ENCODE results near the gene LAG3.

The LAG3 gene

DNA sequence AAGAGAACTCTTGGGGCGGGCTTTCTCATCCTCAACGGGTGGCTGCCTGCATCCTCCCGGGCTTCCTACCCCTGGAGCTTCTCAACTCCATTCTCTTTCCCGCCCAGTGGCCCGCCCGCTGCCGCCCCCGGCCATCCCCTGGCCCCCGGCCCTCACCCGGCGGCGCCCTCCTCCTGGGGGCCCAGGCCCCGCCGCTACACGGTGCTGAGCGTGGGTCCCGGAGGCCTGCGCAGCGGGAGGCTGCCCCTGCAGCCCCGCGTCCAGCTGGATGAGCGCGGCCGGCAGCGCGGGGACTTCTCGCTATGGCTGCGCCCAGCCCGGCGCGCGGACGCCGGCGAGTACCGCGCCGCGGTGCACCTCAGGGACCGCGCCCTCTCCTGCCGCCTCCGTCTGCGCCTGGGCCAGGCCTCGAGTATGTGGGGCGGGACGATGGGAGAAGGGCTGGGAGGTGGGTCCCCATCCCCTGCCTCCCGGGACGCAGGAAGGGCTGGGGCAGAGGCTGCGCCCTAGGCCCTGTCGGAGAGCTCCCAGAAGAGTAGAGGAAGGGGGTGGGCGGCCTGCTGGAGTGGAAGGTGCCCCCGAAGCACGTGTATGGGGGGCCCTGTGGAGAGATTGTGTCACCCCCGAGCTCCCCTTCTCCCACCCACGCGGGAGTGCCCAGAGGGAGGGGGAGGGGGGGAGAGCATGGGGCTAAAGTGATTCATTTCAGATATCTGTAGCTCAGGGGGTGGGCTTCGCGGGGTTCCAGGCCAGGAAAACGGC is 1.5 kb downstream of the LAG3 start:
- no peak for TF ChIP-seq ZNF274 (IDR thresholded peaks at IDR 0.05; ENCODE audit: low read depth, low read length)
- H3K4me3 ChIP-seq (ENCODE audit: low read length) = no peak overlapping the region

DNA sequence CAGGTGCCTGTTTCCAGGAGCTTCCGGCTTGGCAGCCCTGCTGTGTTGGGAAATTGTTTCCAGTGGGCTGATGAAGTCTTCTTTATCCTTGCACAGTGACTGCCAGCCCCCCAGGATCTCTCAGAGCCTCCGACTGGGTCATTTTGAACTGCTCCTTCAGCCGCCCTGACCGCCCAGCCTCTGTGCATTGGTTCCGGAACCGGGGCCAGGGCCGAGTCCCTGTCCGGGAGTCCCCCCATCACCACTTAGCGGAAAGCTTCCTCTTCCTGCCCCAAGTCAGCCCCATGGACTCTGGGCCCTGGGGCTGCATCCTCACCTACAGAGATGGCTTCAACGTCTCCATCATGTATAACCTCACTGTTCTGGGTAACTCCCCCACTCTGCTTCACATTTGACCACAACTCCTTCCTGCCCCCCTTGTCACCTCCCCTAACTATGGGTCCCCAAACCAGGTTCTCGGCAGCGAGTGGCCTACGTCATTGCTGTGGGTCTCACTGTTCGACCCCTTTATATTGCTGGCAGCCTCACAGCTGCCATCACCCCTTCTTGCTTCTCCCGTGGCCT is 2.3 kb downstream of the LAG3 start:
- no peak overlapping the region for H3K4me3 ChIP-seq (ENCODE audit: low read length)
- TF ChIP-seq ZNF274 (IDR thresholded peaks at IDR 0.05; ENCODE audit: low read depth, low read length) = no peak

DNA sequence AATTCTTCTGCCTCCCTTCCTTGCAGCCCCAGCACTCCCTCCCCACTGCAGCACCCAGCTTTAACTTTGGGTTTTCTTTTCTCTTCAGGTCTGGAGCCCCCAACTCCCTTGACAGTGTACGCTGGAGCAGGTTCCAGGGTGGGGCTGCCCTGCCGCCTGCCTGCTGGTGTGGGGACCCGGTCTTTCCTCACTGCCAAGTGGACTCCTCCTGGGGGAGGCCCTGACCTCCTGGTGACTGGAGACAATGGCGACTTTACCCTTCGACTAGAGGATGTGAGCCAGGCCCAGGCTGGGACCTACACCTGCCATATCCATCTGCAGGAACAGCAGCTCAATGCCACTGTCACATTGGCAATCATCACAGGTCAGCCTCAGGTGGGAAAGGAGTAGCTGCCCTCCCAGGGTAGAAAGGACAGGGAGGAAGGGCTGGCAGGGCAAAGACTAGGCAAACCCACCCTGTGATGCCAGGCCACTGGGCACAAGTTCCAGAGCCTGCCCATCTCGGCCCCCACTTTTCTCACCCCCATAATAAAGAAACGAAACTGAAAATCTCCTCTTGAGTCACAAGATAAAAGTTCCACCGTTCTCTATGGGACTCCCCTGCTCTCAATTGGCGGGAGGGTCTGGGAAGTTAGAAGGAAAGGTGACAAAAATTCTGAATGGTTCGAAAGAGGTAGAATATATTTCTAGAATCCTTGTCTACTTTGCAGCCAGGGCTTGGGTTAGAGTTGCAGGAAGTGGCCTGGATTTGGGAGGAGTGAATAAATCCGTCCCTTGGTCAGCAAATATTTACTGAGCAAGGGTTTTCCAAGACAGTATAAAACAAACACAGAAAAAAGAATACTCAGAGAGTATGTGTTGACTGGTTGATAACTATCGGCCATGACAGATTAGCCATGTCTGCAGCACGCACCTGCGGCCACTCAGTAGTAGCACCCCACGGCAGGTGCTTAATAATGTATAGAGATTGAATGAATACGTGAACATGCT is 3.2 kb downstream of the LAG3 start:
- TF ChIP-seq ZNF274 (IDR thresholded peaks at IDR 0.05; ENCODE audit: low read depth, low read length) = no peak

DNA sequence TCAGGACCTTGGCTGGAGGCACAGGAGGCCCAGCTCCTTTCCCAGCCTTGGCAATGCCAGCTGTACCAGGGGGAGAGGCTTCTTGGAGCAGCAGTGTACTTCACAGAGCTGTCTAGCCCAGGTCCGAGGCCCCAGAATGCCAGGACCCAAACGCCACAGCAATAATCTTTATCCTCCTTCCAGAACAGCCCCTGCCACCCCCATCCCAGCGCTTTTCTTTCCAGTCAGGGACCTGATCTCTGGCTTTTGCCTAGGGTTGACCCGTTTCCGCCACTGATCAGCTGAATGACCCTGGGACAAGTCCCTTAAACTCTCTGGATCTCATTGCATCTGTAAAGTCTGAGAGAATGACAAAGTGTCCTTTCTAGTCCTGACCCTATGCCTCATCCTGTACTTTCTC is 5.1 kb downstream of the LAG3 start:
- no peak for TF ChIP-seq ZNF274 (IDR thresholded peaks at IDR 0.05; ENCODE audit: low read depth, low read length)
- H3K4me3 ChIP-seq (ENCODE audit: low read length) = no peak overlapping the region

More for the DNA sequence above, 3.2 kb downstream of the LAG3 start:
- H3K4me3 ChIP-seq (ENCODE audit: low read length) = no peak overlapping the region

DNA sequence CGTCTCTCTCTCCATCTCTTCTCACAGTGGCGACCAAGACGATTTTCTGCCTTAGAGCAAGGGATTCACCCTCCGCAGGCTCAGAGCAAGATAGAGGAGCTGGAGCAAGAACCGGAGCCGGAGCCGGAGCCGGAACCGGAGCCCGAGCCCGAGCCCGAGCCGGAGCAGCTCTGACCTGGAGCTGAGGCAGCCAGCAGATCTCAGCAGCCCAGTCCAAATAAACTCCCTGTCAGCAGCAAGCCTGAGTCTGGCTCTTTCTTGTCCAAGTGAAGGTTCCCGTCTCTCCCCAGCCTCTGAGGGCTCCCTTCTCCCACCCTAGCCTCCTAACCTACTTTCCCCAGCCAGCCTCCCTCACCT is 5.9 kb downstream of the LAG3 start:
- H3K4me3 ChIP-seq (ENCODE audit: low read length) = peak overlapping the region; percentile 2; the same call in 1 of the 2 replicates
- no peak for TF ChIP-seq ZNF274 (IDR thresholded peaks at IDR 0.05; ENCODE audit: low read depth, low read length)

DNA sequence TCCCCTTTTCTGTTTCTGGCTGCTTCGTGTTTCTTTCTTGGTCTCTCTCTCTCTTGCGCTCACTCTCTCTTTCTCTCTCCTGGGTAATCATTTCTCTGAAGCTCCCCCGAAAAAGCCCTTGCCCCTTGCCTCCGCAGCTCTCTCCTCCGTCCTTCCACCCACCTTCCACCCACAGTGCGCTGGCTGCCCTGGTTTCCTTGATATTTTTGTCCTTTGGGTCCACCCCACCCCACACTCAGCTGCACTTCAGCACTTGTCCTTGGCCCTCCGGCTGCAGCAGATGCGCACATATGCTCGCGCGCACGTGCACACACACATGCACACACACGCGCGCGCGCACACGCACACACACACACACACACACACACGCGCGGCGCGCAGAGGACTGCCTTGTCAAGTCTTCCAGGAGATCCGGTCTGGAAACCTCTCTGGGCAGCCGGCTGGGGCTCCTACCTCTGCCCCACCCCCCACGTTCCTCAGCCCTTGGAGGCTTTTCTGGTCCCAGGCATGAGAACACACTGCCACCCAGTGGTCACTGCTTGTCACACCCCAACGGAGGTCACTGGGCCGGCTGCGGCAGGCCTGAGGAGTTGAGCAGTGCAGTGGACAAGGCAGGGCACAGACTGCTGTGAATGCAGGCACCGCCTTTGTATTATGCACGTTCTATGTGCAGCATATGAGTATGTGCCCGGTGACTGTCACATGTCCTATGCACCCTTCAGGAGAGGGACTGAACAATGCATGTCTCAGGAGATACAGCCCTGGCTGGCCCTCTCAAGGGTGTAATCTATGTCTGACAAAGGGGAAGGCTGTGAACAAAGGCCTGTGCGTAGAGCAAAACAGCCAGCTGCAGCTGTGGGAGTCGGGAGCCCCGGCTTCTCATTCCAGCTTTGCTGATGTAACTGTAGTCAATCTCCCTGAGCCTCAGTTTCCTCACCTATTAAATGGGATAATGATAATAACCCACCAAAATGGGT is 6.5 kb downstream of the LAG3 start:
- peak overlapping the region; percentile 2; the same call in 1 of the 2 replicates for H3K4me3 ChIP-seq (ENCODE audit: low read length)

DNA sequence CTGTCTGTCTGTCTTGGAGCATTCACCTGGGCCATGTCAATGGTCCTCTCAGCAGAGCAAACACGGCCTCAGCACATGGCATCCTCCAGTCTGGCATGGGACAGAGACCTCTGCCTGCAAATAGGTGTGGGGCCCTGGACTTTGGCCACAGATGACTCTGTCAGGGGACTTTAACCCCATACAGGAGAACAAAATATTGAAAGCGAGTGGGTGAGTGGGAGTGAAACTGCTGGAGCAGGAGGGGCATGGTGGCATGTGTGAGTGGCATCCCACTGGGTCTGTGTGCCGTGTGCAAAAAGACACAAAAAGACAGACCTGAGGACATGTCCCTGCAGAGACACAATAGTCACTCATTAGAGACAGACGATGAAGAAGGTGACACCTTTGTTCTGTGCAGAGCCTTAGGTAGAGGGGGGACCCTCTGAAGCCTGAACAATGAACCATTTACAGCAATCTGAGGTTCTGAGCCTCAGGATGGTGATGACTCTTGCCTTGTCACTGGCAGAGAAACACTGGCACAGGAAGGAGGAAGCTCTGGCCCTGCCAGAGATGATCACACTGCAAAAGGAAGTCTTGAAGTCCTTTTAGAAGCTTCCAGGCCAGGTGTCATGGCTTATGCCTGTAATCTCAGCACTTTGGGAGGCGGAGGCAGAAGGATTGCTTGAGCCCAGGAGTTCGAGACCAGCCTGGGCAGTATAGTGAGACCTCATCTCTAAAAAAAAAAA is 7.5 kb downstream of the LAG3 start:
- TF ChIP-seq ZNF274 (IDR thresholded peaks at IDR 0.05; ENCODE audit: low read depth, low read length) = no peak
- no peak overlapping the region for H3K4me3 ChIP-seq (ENCODE audit: low read length)

More for the DNA sequence above, 6.5 kb downstream of the LAG3 start:
- no peak for TF ChIP-seq ZNF274 (IDR thresholded peaks at IDR 0.05; ENCODE audit: low read depth, low read length)

DNA sequence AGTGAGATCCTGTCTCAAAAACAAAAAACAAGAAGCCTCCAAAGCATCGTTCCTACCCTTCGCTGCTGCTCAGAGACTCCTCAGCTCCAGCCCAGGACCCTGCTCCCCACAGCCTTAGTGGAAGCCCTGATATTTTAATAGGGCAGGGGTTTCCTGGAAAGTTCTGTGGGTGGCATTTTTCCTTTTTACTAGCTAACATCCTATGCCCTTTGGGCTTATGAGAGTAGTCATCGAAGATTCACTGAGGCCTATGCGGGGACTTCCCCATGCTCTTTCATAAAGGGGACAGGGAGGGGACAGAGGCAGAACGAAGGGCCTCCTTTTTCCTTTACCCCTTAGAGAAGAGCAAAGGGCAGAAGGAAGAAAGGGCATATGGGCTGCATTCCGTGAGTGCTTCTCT is 8.3 kb downstream of the LAG3 start:
- no peak for TF ChIP-seq ZNF274 (IDR thresholded peaks at IDR 0.05; ENCODE audit: low read depth, low read length)
- no peak overlapping the region for H3K4me3 ChIP-seq (ENCODE audit: low read length)

DNA sequence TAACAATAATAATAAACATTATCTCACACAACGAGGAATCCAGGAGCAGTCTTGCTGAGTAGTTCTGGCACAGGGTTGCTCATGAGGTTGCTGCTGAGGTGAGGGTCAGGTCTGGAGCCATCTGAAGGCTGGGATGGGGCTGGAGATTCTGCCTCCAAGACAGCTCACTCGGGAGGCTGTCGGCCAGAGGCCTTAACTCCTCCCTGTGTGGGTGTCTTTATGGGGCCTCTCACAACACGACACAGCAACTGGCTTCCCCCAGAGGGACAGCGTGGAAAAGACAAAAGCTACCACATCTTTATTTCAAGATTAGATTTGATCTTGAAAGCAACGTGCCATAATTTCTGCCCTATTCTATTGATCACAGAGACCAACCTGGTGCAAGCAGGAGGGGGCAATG is 9.8 kb downstream of the LAG3 start:
- H3K4me3 ChIP-seq (ENCODE audit: low read length) = no peak overlapping the region
- no peak for TF ChIP-seq ZNF274 (IDR thresholded peaks at IDR 0.05; ENCODE audit: low read depth, low read length)

DNA sequence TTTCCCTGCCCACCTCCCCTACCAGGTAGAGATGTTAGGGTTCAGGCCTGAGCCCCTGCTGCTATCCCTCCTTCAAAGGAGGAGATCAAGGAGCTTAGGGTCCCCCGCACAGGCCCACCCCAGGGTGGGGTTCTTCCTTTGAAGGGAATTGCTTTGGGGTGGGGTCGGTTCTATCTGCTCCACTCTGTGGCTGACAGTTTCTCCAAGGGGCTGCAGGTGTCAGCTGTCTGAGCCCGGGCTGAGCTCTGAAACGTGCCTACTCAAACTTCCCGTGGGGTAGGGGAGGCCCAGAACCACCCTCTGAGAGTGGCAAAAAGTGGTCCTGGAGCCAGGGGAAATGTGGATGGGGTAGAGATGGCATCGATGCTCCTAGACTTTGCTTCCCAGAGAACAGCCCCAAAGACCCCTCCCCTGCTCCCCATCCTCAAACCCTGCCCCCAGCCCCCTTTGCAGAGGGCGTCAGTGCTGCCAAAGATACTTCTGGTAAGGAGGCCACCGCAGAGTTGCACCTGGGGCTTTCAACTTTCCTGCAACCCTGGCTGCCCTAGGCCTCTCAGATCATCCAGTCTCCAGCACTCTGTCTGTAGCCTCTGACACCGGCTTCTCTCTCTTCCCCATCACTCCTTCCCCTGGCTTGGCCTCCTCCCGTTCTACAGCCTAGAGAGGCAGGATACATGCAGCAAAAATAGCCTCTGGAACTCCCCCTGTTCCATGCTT is 10.7 kb downstream of the LAG3 start:
- no peak overlapping the region for H3K4me3 ChIP-seq (ENCODE audit: low read length)
- no peak for TF ChIP-seq ZNF274 (IDR thresholded peaks at IDR 0.05; ENCODE audit: low read depth, low read length)

DNA sequence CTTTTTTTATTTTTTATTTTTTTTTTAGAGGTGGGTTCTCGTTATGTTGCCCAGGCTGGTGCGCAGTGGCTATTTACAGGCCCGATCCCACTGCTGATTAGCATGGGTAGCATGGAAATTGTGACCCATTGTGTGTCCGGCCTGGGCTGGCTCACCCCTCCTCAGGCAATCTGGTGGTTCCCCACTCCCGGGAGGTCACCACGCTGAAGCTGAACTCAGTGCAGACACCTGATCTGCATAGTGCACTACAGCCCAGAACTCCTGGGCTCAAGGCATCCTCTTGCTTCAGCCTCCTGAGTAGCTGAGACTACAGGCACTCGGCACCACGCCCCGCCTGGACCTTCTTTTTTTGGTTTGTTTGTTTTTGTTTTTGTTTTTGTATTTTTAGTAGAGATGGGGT is 11.5 kb downstream of the LAG3 start:
- H3K4me3 ChIP-seq (ENCODE audit: low read length) = no peak overlapping the region
- no peak for TF ChIP-seq ZNF274 (IDR thresholded peaks at IDR 0.05; ENCODE audit: low read depth, low read length)

DNA sequence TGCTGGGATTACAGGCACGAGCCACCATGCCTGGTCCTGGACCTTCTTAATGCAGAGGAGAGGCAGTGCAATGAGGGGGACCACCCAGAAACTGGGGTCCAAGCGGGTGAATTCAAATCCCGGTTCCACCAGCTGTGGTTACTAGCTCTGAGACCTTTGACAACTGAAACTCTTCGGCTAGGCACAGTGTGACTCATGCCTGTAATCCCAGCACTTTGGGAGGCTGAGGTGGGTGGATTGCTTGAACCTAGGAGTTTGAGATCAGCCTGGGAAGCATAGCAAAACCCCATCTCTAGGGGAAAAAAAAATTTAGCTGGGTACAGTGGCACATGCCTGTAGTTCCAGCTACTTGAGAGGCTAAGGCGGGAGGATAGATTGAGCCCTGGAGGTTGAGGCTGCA is 12.0 kb downstream of the LAG3 start:
- no peak overlapping the region for H3K4me3 ChIP-seq (ENCODE audit: low read length)

More for the DNA sequence above, 12.0 kb downstream of the LAG3 start:
- no peak for TF ChIP-seq ZNF274 (IDR thresholded peaks at IDR 0.05; ENCODE audit: low read depth, low read length)
